Heart left ventricle (tissue), 16 donors: ENCODE measurements around the gene MAN1C1. TPM values are rescaled to one million over a fixed set of nuclear protein-coding genes. Genes with fewer than 3 reads are reported as not detected.

ENCODE experiments used
- ATAC-seq, 4 donors: fragments of 200-7000 bp; cut with Tn5 transposase; one replicate each; pipeline ENCODE4 v1.9.1; 2020 to 2022; ENCODE audit warnings: moderate library complexity in 4 of 4, mild to moderate bottlenecking in 3 of 4, moderate number of reproducible peaks in 1 of 4
- DNase-seq, 5 donors: peaks; one replicate each; pipeline ENCODE4 v3.0.0-alpha.2; 2020
- H3K27ac ChIP-seq, 12 donors: fragments of 200-600 bp; sonication (generic) in 4 of 12; one replicate each; pipeline versions ENCODE4 v1.5.0 to v1.8.0; 2016 to 2022; ENCODE audit warnings: mild to moderate bottlenecking in 2 of 12
- H3K27me3 ChIP-seq, 9 donors: fragments of 200-600 bp; sonication (generic) in 2 of 9; one replicate each; pipeline versions ENCODE4 v1.5.1 to v1.8.0; 2016 to 2022; ENCODE audit warnings: mild to moderate bottlenecking in 3 of 9
- H3K36me3 ChIP-seq, 9 donors: fragments of 200-600 bp; sonication (generic) in 2 of 9; one replicate each; pipeline versions ENCODE4 v1.5.0 to v1.8.0; 2018 to 2022; ENCODE audit warnings: mild to moderate bottlenecking in 2 of 9
- H3K4me1 ChIP-seq, 12 donors: fragments of 200-600 bp; sonication (generic) in 4 of 12; one replicate each; pipeline versions ENCODE4 v1.5.0 to v1.8.0; 2016 to 2022; ENCODE audit warnings: mild to moderate bottlenecking in 3 of 12
- H3K4me3 ChIP-seq, 12 donors: fragments of 200-600 bp; sonication (generic) in 4 of 12; one replicate each; pipeline versions ENCODE4 v1.5.0 to v1.8.0; 2017 to 2022; ENCODE audit warnings: mild to moderate bottlenecking in 9 of 12, moderate library complexity in 4 of 12
- H3K9me3 ChIP-seq, 12 donors: fragments of 200-600 bp; sonication (generic) in 4 of 12; one replicate each; pipeline versions ENCODE4 v1.5.0 to v1.8.0; 2016 to 2022; ENCODE audit warnings: mild to moderate bottlenecking in 1 of 12
- CTCF ChIP-seq, 12 donors: fragments of 200-600 bp; sonication (generic) in 4 of 12; IDR thresholded peaks; one replicate each; pipeline versions ENCODE4 v1.5.0 to v1.8.0; 2018 to 2022; ENCODE audit warnings: antibody characterized with exemption in 12 of 12, mild to moderate bottlenecking in 5 of 12
- POLR2A ChIP-seq, 2 donors: fragments of 450-650 bp; IDR thresholded peaks; one replicate each; pipeline ENCODE4 v1.6.1; 2017; ENCODE audit warnings: antibody characterized with exemption in 2 of 2, mild to moderate bottlenecking in 2 of 2, moderate library complexity in 2 of 2
- WGBS, 4 donors: extraction: QIAGEN DNeasy Blood & Tissue Kit in 2 of 4; methylation state at CpG; one replicate each; pipeline versions ENCODE4 v1.1.5 to v1.1.7; 2013 to 2018; 5-methylcytosine and 5-hydroxymethylcytosine counted together
- intact Hi-C, 10 donors: fragments of 100-400 bp; cut with DNase I; formaldehyde crosslinking; loops; one replicate each; pipeline versions ENCODE4 v1.11.1 to v1.14.2; 2022
- polyA plus RNA-seq, 2 donors: library from polyadenylated mRNA; stranded (reverse); fragments of 200-250 nt; gene quantifications; one replicate each; pipeline ENCODE4 v1.2.3, GENCODE V29; 2013
- total RNA-seq, 9 donors: library from RNA; depleted of rRNA in 2 of 9; stranded (reverse); fragments of >200 nt in 2 of 9; fragmentation: NEBNext Ultra II Directional in 3 of 9; extraction: Animal tissue kit (Norgen Biotek cat#: 25700) in 3 of 9; gene quantifications; one replicate each; pipeline versions ENCODE4 v1.1.0 to v1.2.4, GENCODE V29; 2016 to 2023
- donor health status: ischemic (EF 13 %, LVEDD 7.1; RV severe dilation, severe dysfunction).
- donor health status: healthy with polysubstance abuse.
- donor health status: DM: no; HTN: yes; CAD: no.
- donor health status: DM: no; HTN: no; CAD: no.
- donor health status: ischemic (EF 25% LVEDD 6.9; RV normal size, moderate dysfunction).
- donor health status: ischemic (EF 25% LVEDD 5.7; RV mildly dilated, moderate dysfunction).
- donor health status: healthy.
- donor health status: DM: yes; HTN: yes; CAD: no.
- donor health status: ischemic (EF 35%, LVEDD 5.7; RV mildly dilated, moderate dysfunction).
- donor health status: nonischemic (EF 11% LVEDD 7.7; RV severe dilation, severe dysfunction).
- donor health status: DM: yes; HTN: yes; CAD: no.
- donor health status: PGD.
- donor health status: ischemic (EF 29% LVEDD 5.4; RV normal size, mild dysfunction).
- donor health status: nonischemic (EF 23%, LVEDD 6.1; RV moderate dilation, normal function).

The MAN1C1 gene
- total and polyA plus RNA-seq, 11 donors, result 7.7 to 25.7 (median 14.7) TPM

GRCh38 chr1:25680701-25681100 is 64.1 kb downstream of the MAN1C1 start:
- H3K27me3 ChIP-seq, result no peaks in the 10 kb centered on the region
- no peak for DNase-seq
- H3K4me1 ChIP-seq, result peaks cover 4 to 55% (median 32%) of the 10 kb centered on the region in 12 donors
- WGBS, 4 donors, result 95 to 99% (median 97%) methylated on average over 4 of the region's 4 CpGs
- no peak for ATAC-seq
- H3K36me3 ChIP-seq, result no peaks in the 10 kb centered on the region
- TF ChIP-seq POLR2A (IDR thresholded peaks at IDR 0.05), result no peak
- no peaks in the 10 kb centered on the region for H3K9me3 ChIP-seq
- no peak overlapping the region for H3K27ac ChIP-seq
- H3K4me3 ChIP-seq, result no peak overlapping the region
- intact Hi-C loops, result no loop called here

GRCh38 chr1:25682059-25682601 is 65.5 kb downstream of the MAN1C1 start:
- intact Hi-C loops, result no loop called here
- Histone ChIP-seq H3K36me3 (peaks cover 0 to 3% (median 0%) of the 10 kb centered on the region in 9 donors), H3K4me1 (peaks cover 0 to 41% (median 20%) of the 10 kb centered on the region in 12 donors), H3K4me3 (no peak overlapping the region), H3K27me3 (no peaks in the 10 kb centered on the region), H3K27ac (no peak overlapping the region), H3K9me3 (no peaks in the 10 kb centered on the region)
- TF ChIP-seq POLR2A (IDR thresholded peaks at IDR 0.05) (no peak), CTCF (IDR thresholded peaks at IDR 0.05) (no peak)
- 69 to 74% (median 71%) methylated on average over 6 of the region's 6 CpGs for WGBS, 4 donors
- ATAC-seq (no peak), DNase-seq (no peak)

- TF ChIP-seq CTCF (IDR thresholded peaks at IDR 0.05), result no peak
- no peak for TF ChIP-seq POLR2A (IDR thresholded peaks at IDR 0.05)
- DNase-seq, result no peak
- 64 to 78% (median 67%) methylated on average over 4 of the region's 4 CpGs for WGBS, 4 donors
Measured at GRCh38 chr1:25683177-25683576, 66.6 kb downstream of the MAN1C1 start.

GRCh38 chr1:25683731-25684130 is 67.1 kb downstream of the MAN1C1 start:
- no peaks in the 10 kb centered on the region for H3K27me3 ChIP-seq
- H3K4me3 ChIP-seq, result no peak overlapping the region
- peak overlapping the region in 1 of 12 donors; percentile 45 for H3K27ac ChIP-seq
- no peak for DNase-seq
- peak in 1 of 4 donors; percentile 8 for ATAC-seq
- H3K9me3 ChIP-seq, result no peaks in the 10 kb centered on the region
- TF ChIP-seq CTCF (IDR thresholded peaks at IDR 0.05), result no peak
- no peak for TF ChIP-seq POLR2A (IDR thresholded peaks at IDR 0.05)
- intact Hi-C loops, result no loop called here
- H3K4me1 ChIP-seq, result peaks cover 0 to 36% (median 16%) of the 10 kb centered on the region in 12 donors
- WGBS, 4 donors, result 21 to 33% (median 23%) methylated on average over 9 of the region's 9 CpGs
- H3K36me3 ChIP-seq, result peaks cover 0 to 3% (median 0%) of the 10 kb centered on the region in 9 donors

More at GRCh38 chr1:25683177-25683576, 66.6 kb downstream of the MAN1C1 start:
- Histone ChIP-seq H3K9me3 (no peaks in the 10 kb centered on the region), H3K4me1 (peaks cover 0 to 36% (median 17%) of the 10 kb centered on the region in 12 donors), H3K4me3 (no peak overlapping the region), H3K36me3 (peaks cover 0 to 3% (median 0%) of the 10 kb centered on the region in 9 donors), H3K27ac (no peak overlapping the region), H3K27me3 (no peaks in the 10 kb centered on the region)
- intact Hi-C loops, result no loop called here
- no peak for ATAC-seq
